ENCODE data around the gene U2AF1L4.

The U2AF1L4 gene

DNA sequence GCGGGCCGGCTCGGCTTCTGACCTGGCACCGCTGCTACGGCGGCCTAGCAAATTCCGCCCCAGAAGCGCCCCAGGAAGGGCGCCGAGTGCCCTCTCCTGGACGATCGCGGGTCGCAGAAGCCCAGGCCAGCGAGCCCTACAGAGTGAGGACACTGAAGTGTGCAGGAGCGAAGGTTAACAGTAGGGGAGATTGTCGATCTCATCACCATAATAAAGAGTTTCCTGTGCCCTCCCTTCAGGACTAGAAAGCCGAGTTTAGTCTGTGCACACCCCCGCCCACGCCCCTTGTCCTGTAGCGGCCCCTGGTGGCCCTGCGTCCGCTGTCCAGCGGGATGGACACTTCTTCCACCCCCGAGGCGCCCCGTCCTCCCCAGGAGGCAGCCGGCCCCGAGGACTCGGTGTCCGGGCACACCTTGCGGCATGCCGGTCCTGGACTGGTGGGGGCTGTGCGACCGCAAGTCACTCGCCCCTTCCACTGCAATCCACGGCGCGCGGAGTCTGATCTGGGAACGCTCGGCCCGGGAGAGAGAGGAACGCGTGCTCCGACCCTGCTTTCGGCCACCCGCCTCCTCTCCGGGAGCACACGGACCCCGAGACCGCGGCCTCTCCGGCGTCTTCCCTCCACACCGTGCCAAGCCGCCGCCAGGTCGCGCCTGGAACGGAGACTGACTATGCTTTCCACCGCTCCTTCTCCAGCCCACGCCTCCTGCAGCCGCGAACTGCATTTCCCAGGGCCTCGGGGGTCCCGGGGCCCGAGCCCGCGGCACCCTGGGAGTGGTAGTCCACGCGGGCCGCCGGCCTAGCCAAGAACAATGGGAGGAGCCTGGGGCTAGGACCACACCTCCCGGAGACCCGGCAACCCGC is 28.2 kb downstream of the U2AF1L4 start (continued):
- peak; percentile 91; the same call in 1 of the 2 replicates for TF ChIP-seq ZNF785 (tag by site-specific recombination; IDR thresholded peaks at IDR 0.05)
- no peak for TF ChIP-seq ZNF621 (tag by site-specific recombination; IDR thresholded peaks at IDR 0.05)
- 0 out of 2 replicates have a peak, but pooled peaks have one; percentile 17 for TF ChIP-seq ZNF596 (tag by site-specific recombination; IDR thresholded peaks at IDR 0.05)
- no peak for TF ChIP-seq ZNF132 (tag by site-specific recombination; IDR thresholded peaks at IDR 0.05; ENCODE audit: borderline replicate concordance)
- TF ChIP-seq ZNF239 (tag by site-specific recombination; IDR thresholded peaks at IDR 0.05): peak; percentile 68; the same call in 1 of the 2 replicates
- peak; percentile 60 for TF ChIP-seq ZNF366 (tag by site-specific recombination; conservative IDR thresholded peaks at IDR 0.05)
- TF ChIP-seq ZNF658 (tag by site-specific recombination; IDR thresholded peaks at IDR 0.05): no peak
- TF ChIP-seq ZNF174 (tag by site-specific recombination; IDR thresholded peaks at IDR 0.05): no peak
- TF ChIP-seq, protein P1, sequence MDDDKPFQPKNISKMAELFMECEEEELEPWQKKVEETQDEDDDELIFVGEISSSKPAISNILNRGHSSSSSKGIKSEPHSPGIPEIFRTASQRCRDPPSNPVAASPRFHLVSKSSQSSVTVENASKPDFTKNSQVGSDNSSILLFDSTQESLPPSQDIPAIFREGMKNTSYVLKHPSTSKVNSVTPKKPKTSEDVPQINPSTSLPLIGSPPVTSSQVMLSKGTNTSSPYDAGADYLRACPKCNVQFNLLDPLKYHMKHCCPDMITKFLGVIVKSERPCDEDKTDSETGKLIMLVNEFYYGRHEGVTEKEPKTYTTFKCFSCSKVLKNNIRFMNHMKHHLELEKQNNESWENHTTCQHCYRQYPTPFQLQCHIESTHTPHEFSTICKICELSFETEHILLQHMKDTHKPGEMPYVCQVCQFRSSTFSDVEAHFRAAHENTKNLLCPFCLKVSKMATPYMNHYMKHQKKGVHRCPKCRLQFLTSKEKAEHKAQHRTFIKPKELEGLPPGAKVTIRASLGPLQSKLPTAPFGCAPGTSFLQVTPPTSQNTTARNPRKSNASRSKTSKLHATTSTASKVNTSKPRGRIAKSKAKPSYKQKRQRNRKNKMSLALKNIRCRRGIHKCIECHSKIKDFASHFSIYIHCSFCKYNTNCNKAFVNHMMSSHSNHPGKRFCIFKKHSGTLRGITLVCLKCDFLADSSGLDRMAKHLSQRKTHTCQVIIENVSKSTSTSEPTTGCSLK (tag by site-specific recombination; IDR thresholded peaks at IDR 0.05): no peak
- no peak for TF ChIP-seq HOXD13 (CRISPR knock-in tag; IDR thresholded peaks at IDR 0.05; ENCODE audit: borderline replicate concordance)
- no peak for TF ChIP-seq FEZF1 (tag by site-specific recombination; IDR thresholded peaks at IDR 0.05)
- no peak for TF ChIP-seq ZNF548 (tag by site-specific recombination; IDR thresholded peaks at IDR 0.05)
- TF ChIP-seq ZNF76 (tag by site-specific recombination; IDR thresholded peaks at IDR 0.05; ENCODE audit: borderline replicate concordance, low read depth): peak; percentile 100
- TF ChIP-seq ZNF114 (tag by site-specific recombination; IDR thresholded peaks at IDR 0.05): no peak
- no peak for TF ChIP-seq GLI4 (tag by site-specific recombination; IDR thresholded peaks at IDR 0.05)
- TF ChIP-seq WT1 (tag by site-specific recombination; IDR thresholded peaks at IDR 0.05): peak; percentile 68; the same call in 1 of the 2 replicates
- TF ChIP-seq ZNF521 (tag by site-specific recombination; IDR thresholded peaks at IDR 0.05): no peak
- TF ChIP-seq ZNF600 (tag by site-specific recombination; IDR thresholded peaks at IDR 0.05): peak; percentile 92; the same call in 1 of the 2 replicates
- TF ChIP-seq ZBTB8A (tag by site-specific recombination; IDR thresholded peaks at IDR 0.05): peak; percentile 98
- TF ChIP-seq EGR2 (tag by site-specific recombination; IDR thresholded peaks at IDR 0.05; ENCODE audit: low read depth): peak; percentile 93
- TF ChIP-seq ZNF121 (tag by site-specific recombination; IDR thresholded peaks at IDR 0.05): peak; percentile 70; the same call in 1 of the 2 replicates
- TF ChIP-seq ZNF610 (tag by site-specific recombination; IDR thresholded peaks at IDR 0.05; ENCODE audit: borderline replicate concordance): peak; percentile 95
- TF ChIP-seq ZNF830 (tag by site-specific recombination; IDR thresholded peaks at IDR 0.05; ENCODE audit: low read depth): no peak
- peak; percentile 80 for TF ChIP-seq ZNF629 (tag by site-specific recombination; IDR thresholded peaks at IDR 0.05)
- TF ChIP-seq ZNF335 (tag by site-specific recombination; conservative IDR thresholded peaks at IDR 0.05): peak; percentile 98
- no peak; the same call in 1 of the 2 replicates for TF ChIP-seq GFI1B (tag by site-specific recombination; IDR thresholded peaks at IDR 0.05)

Data from HEK293 (cell line).